SK-N-SH treated with all-trans-retinoic acid at 6 μM for 48 hours (cell line): Measurements from ENCODE around the gene PALLD.

Experiments used
- CSDC2 ChIP-seq: fragments of 250-450 bp; sonication (Bioruptor Pico); IDR thresholded peaks from 2 replicates; pipeline ENCODE4 v1.5.0; 2020; ENCODE audit warnings: mild to moderate bottlenecking, moderate library complexity
- PPARA ChIP-seq: fragments of 250-450 bp; sonication (Bioruptor Pico); IDR thresholded peaks from 2 replicates; pipeline ENCODE4 v1.5.0; 2020; ENCODE audit warnings: mild to moderate bottlenecking, borderline replicate concordance
- TOX ChIP-seq: fragments of 250-450 bp; sonication (Bioruptor Pico); IDR thresholded peaks from 2 replicates; pipeline ENCODE4 v1.8.0; 2021; ENCODE audit warnings: mild to moderate bottlenecking, moderate library complexity, borderline replicate concordance
- ZFP3 ChIP-seq: fragments of 250-450 bp; sonication (Bioruptor Pico); IDR thresholded peaks from 2 replicates; pipeline ENCODE4 v1.5.0; 2020; ENCODE audit warnings: mild to moderate bottlenecking, moderate library complexity
- ZNF8 ChIP-seq: fragments of 450-650 bp; formaldehyde crosslinking; IDR thresholded peaks from 2 replicates; pipeline ENCODE4 v1.5.0; 2020; ENCODE audit warnings: mild to moderate bottlenecking, moderate library complexity
- TF ChIP-seq, protein P1 (sequence below): fragments of 250-450 bp; sonication (Bioruptor Pico); IDR thresholded peaks from 2 replicates; pipeline ENCODE4 v1.5.0; 2020; ENCODE audit warnings: mild to moderate bottlenecking, moderate library complexity
- TF ChIP-seq, protein P2 (sequence below): fragments of 250-450 bp; sonication (Bioruptor Pico); IDR thresholded peaks from 2 replicates; pipeline ENCODE4 v1.8.0; 2020; ENCODE audit warnings: mild to moderate bottlenecking, moderate library complexity, borderline replicate concordance
- TF ChIP-seq, protein P3 (sequence below): fragments of 250-450 bp; sonication (Bioruptor Pico); IDR thresholded peaks from 2 replicates; pipeline ENCODE4 v1.5.1; 2021; ENCODE audit warnings: mild to moderate bottlenecking, moderate library complexity

DNA sequence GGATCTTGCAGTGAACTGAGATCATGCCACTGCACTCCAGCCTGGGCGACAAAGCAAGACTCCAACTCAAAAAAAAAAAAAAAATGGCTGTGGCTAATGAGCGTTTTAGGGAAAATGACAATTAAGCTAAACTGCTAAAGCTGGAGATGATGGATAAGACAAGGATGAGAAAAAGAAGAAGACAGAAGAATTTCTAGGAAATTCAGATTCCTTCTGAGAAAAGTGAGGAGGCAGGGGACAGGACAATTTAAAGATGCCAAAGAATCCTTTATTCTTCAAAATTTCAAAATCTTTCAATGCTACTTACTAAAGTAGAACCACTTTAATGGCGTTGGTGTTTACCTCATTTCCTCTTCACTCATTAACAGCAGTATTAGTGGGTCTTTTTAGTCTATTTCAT, 7.7 kb downstream of the PALLD start:
- no peak for TF ChIP-seq PPARA (CRISPR knock-in tag)
- TF ChIP-seq, protein P1, sequence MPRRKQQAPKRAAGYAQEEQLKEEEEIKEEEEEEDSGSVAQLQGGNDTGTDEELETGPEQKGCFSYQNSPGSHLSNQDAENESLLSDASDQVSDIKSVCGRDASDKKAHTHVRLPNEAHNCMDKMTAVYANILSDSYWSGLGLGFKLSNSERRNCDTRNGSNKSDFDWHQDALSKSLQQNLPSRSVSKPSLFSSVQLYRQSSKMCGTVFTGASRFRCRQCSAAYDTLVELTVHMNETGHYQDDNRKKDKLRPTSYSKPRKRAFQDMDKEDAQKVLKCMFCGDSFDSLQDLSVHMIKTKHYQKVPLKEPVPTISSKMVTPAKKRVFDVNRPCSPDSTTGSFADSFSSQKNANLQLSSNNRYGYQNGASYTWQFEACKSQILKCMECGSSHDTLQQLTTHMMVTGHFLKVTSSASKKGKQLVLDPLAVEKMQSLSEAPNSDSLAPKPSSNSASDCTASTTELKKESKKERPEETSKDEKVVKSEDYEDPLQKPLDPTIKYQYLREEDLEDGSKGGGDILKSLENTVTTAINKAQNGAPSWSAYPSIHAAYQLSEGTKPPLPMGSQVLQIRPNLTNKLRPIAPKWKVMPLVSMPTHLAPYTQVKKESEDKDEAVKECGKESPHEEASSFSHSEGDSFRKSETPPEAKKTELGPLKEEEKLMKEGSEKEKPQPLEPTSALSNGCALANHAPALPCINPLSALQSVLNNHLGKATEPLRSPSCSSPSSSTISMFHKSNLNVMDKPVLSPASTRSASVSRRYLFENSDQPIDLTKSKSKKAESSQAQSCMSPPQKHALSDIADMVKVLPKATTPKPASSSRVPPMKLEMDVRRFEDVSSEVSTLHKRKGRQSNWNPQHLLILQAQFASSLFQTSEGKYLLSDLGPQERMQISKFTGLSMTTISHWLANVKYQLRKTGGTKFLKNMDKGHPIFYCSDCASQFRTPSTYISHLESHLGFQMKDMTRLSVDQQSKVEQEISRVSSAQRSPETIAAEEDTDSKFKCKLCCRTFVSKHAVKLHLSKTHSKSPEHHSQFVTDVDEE (CRISPR knock-in tag): no peak
- TF ChIP-seq, protein P2, sequence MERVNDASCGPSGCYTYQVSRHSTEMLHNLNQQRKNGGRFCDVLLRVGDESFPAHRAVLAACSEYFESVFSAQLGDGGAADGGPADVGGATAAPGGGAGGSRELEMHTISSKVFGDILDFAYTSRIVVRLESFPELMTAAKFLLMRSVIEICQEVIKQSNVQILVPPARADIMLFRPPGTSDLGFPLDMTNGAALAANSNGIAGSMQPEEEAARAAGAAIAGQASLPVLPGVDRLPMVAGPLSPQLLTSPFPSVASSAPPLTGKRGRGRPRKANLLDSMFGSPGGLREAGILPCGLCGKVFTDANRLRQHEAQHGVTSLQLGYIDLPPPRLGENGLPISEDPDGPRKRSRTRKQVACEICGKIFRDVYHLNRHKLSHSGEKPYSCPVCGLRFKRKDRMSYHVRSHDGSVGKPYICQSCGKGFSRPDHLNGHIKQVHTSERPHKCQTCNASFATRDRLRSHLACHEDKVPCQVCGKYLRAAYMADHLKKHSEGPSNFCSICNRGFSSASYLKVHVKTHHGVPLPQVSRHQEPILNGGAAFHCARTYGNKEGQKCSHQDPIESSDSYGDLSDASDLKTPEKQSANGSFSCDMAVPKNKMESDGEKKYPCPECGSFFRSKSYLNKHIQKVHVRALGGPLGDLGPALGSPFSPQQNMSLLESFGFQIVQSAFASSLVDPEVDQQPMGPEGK (CRISPR knock-in tag): no peak
- no peak for TF ChIP-seq ZFP3 (CRISPR knock-in tag)
- TF ChIP-seq ZNF8: no peak
- TF ChIP-seq, protein P3, sequence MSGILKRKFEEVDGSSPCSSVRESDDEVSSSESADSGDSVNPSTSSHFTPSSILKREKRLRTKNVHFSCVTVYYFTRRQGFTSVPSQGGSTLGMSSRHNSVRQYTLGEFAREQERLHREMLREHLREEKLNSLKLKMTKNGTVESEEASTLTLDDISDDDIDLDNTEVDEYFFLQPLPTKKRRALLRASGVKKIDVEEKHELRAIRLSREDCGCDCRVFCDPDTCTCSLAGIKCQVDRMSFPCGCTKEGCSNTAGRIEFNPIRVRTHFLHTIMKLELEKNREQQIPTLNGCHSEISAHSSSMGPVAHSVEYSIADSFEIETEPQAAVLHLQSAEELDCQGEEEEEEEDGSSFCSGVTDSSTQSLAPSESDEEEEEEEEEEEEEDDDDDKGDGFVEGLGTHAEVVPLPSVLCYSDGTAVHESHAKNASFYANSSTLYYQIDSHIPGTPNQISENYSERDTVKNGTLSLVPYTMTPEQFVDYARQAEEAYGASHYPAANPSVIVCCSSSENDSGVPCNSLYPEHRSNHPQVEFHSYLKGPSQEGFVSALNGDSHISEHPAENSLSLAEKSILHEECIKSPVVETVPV: no peak
- TF ChIP-seq CSDC2 (CRISPR knock-in tag): no peak
- no peak for TF ChIP-seq TOX (CRISPR knock-in tag)
